A673 (cell line): ENCODE measurements around the gene POLR1G.

ENCODE experiments used
- EZH2 ChIP-seq: fragments of 200-600 bp; sonication (generic); IDR thresholded peaks from 2 replicates; pipeline ENCODE4 v1.6.1; 2017; ENCODE audit warnings: borderline replicate concordance, low read depth, mild to moderate bottlenecking, mixed read lengths, antibody characterized with exemption, low read length; ENCODE audit not compliant: poor library complexity, severe bottlenecking
- TF ChIP-seq, protein P1 (sequence below): fragments of 300-800, 200-600 bp; sonication (generic); conservative IDR thresholded peaks from 2 replicates; pipeline ENCODE4 v1.5.1; 2017; ENCODE audit warnings: low read depth, mild to moderate bottlenecking, antibody characterized with exemption, low read length, moderate library complexity, mixed read lengths

DNA sequence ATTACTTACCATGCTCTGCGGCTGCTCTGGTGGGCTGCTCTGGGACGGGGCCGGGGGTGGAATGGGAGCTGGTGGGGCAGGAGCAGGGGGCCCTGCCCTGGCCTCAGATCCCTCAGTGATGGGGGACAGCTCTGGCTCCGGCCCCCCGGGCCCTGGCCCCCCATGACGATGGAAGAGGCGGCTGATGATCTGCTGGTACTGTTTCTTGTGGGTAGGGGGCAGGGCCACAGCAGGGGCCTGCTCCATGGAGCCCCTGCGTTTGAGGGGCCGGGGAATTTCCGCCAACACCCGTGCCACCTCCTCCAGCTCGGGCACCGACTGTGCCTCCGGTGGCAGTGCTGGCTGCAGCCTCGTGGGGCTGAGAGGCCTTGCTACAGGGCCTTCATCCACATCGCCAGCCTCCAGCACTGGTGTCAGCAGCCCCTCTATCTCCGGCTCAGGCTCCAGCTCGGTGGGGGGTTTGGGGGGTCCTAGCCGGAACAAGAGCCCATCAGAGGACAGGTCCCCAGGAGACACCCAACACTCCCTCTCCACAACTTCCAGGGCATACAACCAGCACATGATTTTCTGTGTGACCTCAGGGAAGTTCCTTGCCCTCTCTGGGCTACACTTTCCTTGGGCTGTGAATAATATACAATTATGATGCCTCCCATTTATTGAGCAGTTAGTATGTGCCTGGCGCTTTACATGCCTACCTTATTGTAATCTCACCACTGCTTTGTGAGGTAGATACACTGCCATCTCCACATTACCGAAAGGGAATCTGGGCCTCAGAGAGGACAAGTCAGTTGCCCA is 14.4 kb upstream of the POLR1G start:
- TF ChIP-seq, protein P1, sequence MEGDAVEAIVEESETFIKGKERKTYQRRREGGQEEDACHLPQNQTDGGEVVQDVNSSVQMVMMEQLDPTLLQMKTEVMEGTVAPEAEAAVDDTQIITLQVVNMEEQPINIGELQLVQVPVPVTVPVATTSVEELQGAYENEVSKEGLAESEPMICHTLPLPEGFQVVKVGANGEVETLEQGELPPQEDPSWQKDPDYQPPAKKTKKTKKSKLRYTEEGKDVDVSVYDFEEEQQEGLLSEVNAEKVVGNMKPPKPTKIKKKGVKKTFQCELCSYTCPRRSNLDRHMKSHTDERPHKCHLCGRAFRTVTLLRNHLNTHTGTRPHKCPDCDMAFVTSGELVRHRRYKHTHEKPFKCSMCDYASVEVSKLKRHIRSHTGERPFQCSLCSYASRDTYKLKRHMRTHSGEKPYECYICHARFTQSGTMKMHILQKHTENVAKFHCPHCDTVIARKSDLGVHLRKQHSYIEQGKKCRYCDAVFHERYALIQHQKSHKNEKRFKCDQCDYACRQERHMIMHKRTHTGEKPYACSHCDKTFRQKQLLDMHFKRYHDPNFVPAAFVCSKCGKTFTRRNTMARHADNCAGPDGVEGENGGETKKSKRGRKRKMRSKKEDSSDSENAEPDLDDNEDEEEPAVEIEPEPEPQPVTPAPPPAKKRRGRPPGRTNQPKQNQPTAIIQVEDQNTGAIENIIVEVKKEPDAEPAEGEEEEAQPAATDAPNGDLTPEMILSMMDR, result no peak
- TF ChIP-seq EZH2, result no peak
